Kidney glomerular epithelial cell (primary cell): ENCODE measurements around the gene SLC1A7.

Experiments
- DNase-seq: peaks from one replicate; lab custom pipeline; 2025; lab: John Stamatoyannopoulos, UW

SLC1A7 gene

GRCh38 chr1:53133261-53134041 is 9.0 kb downstream of the SLC1A7 start:
- DNase-seq: no peak

GRCh38 chr1:53132176-53132575 is 10.3 kb downstream of the SLC1A7 start:
- no peak for DNase-seq

- DNase-seq: no peak
These were observed 10.9 kb downstream of the SLC1A7 start for GRCh38 chr1:53131590-53131938.

- no peak for DNase-seq
These were observed 11.4 kb downstream of the SLC1A7 start for GRCh38 chr1:53130878-53131589.

GRCh38 chr1:53130598-53130877 is 11.9 kb downstream of the SLC1A7 start:
- no peak for DNase-seq

GRCh38 chr1:53129891-53130597 is 12.4 kb downstream of the SLC1A7 start:
- DNase-seq: no peak

GRCh38 chr1:53128401-53128800 is 14.0 kb downstream of the SLC1A7 start:
- DNase-seq: no peak

GRCh38 chr1:53127546-53127945 is 14.9 kb downstream of the SLC1A7 start:
- no peak for DNase-seq

GRCh38 chr1:53126495-53126894 is 15.9 kb downstream of the SLC1A7 start:
- DNase-seq: no peak

GRCh38 chr1:53125623-53126360 is 16.6 kb downstream of the SLC1A7 start:
- DNase-seq: no peak

- DNase-seq: no peak
These were observed 17.3 kb downstream of the SLC1A7 start for GRCh38 chr1:53125122-53125521.

- DNase-seq: no peak
These were observed 18.8 kb downstream of the SLC1A7 start for GRCh38 chr1:53123453-53124140.

- DNase-seq: no peak
These were observed 19.5 kb downstream of the SLC1A7 start for GRCh38 chr1:53122961-53123413.

- no peak for DNase-seq
These were observed 20.1 kb downstream of the SLC1A7 start for GRCh38 chr1:53122201-53122885.

GRCh38 chr1:53121319-53122172 is 20.9 kb downstream of the SLC1A7 start:
- DNase-seq: no peak

- no peak for DNase-seq
These were observed 21.8 kb downstream of the SLC1A7 start for GRCh38 chr1:53120659-53121058.

- no peak for DNase-seq
These were observed 24.6 kb downstream of the SLC1A7 start for GRCh38 chr1:53117836-53118235.

GRCh38 chr1:53116933-53117600 is 25.4 kb downstream of the SLC1A7 start:
- no peak for DNase-seq

GRCh38 chr1:53116307-53116810 is 26.1 kb downstream of the SLC1A7 start:
- DNase-seq: no peak
